Measurements from ENCODE around the gene FES. TPM values are rescaled to one million over a fixed set of nuclear protein-coding genes. Genes with fewer than 3 reads are reported as not detected.

Gene FES
- total RNA-seq, 2 experiments from 2014 or later: 12.2 to 15.6 TPM

DNA sequence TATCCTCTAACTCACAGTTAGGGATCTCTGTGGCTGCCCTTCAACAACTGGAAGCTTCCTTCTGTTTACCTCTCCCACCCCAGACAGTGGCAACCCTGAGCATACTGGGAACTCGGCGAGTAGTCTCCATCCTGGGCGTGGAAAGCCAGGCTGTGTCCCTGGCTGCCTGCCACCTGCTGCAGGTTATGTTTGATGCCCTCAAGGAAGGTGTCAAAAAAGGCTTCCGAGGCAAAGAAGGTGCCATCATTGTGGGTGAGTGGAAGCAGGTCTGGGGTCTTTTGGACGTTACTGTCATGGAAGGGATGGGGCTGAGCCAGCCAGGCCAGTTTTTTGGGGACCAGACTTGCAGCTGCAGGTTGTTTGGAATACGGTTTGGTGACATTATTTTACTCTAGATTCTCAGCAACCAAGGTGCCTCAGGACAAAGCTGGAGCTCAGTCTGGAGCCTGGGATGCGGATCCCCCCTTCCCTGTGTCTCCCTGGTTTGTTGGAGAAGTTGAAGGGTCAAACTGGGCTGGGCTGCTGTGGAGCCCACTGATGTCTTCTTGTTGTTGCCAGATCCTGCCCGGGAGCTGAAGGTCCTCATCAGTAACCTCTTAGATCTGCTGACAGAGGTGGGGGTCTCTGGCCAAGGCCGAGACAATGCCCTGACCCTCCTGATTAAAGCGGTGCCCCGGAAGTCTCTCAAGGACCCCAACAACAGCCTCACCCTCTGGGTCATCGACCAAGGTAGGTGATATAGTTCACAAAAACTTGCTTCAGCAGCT lies 58.2 kb downstream of the FES start:
- no peak overlapping the region for H3K27ac Mint-ChIP-seq
- H3K4me3 Mint-ChIP-seq: no peak overlapping the region
- intact Hi-C loops (cut with DNase I, micrococcal nuclease): no loop called here
- H3K4me1 Mint-ChIP-seq: no peaks in the 10 kb centered on the region
- DNase-seq (no peak), ATAC-seq (no peak)
- ChIA-PET POLR2A (interaction anchor here (1.4 kb wide), 1 partner anchor 11 kb away, joined by 6 read pairs; no protein-coding TSS in a partner anchor), CTCF (interaction anchor here (0.6 to 5.1 kb wide), 4 partner anchors 9 to 84 kb away, joined by 3 to 42 read pairs (median 5); partner anchors contain the start of genes HDDC3 and UNC45A)
- no peaks in the 10 kb centered on the region for H3K27me3 Mint-ChIP-seq
- no peaks in the 10 kb centered on the region for H3K9me3 Mint-ChIP-seq (ENCODE audit: low read depth)
- peaks cover 42% of the 10 kb centered on the region for H3K36me3 Mint-ChIP-seq (ENCODE audit: low read depth)

DNA sequence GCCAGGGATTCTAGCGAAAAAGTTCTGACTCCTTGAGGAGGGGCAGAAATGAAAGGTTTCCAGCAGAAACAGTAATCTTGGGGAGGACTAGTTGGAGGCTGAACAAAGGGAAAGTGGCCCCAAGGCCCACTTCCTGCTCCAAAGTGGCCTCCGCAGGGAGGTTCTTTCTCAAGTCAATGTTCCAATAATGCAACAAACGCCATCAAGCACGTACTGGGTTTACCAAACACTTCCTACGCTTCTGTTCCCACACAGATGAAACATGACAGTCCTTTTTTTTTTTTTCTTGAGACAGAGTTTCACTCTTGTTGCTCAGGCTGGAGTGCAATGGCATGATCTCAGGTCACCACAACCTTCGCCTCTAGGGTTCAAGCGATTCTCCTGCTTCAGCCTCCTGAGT lies 60.8 kb downstream of the FES start:
- H3K4me3 Mint-ChIP-seq: no peak overlapping the region
- POLR2A ChIA-PET: no interaction called here
- H3K27me3 Mint-ChIP-seq: no peaks in the 10 kb centered on the region
- H3K27ac Mint-ChIP-seq: no peak overlapping the region
- H3K36me3 Mint-ChIP-seq (ENCODE audit: low read depth): peaks cover 46% of the 10 kb centered on the region
- intact Hi-C loops (cut with DNase I, micrococcal nuclease): no loop called here
- no peak for ATAC-seq
- no peak for DNase-seq
- CTCF ChIA-PET: interaction anchor here (5.1 kb wide), 1 partner anchor 11 kb away, joined by 42 read pairs; the partner anchor contains the start of genes HDDC3 and UNC45A
- H3K4me1 Mint-ChIP-seq: no peaks in the 10 kb centered on the region
- H3K9me3 Mint-ChIP-seq (ENCODE audit: low read depth): no peaks in the 10 kb centered on the region

Other genes starting within 250 kb of the FES start
- 10 to 100 TPM; 59.5 to 73.7 TPM for gene BLM, start 167.2 kb upstream of the FES start, total RNA-seq
- 100 to 1,000 TPM; 406 to 422 TPM for gene FURIN, start 15.9 kb upstream of the FES start, total RNA-seq
- gene MAN2A2, start 18.8 kb downstream of the FES start, total RNA-seq: 100 to 1,000 TPM in 1 of 2 experiments, 10 to 100 TPM in 1; 76.6 to 104 TPM
- 10 to 100 TPM; 34.2 to 41.2 TPM for gene HDDC3, start 48.0 kb downstream of the FES start, total RNA-seq
- gene UNC45A, start 50.8 kb downstream of the FES start, total RNA-seq: 10 to 100 TPM; 51.4 to 65.6 TPM
- gene RCCD1, start 70.4 kb downstream of the FES start, total RNA-seq: 10 to 100 TPM; 28.9 to 37.4 TPM
- 100 to 1,000 TPM; 111 to 157 TPM for gene PRC1, start 110.0 kb downstream of the FES start, total RNA-seq
- gene VPS33B, start 138.1 kb downstream of the FES start, total RNA-seq: 10 to 100 TPM; 22.8 to 25.9 TPM
- gene SV2B, start 215.8 kb downstream of the FES start, total RNA-seq: under 1 TPM; 0.05 TPM